Subcutaneous adipose tissue (tissue), 4 donors: ENCODE measurements around the gene MAN1A1. TPM values are rescaled to one million over a fixed set of nuclear protein-coding genes. Genes with fewer than 3 reads are reported as not detected.

Source experiments
- total RNA-seq, 4 donors: library from RNA; depleted of rRNA; stranded (reverse); fragments of >200 nt; gene quantifications; one replicate each; pipeline ENCODE4 v1.1.0, GENCODE V29; 2016
- TF ChIP-seq, protein P1 (sequence below): fragments of 450-650 bp; IDR thresholded peaks from one replicate; pipeline ENCODE4 v1.5.1; 2016; ENCODE audit warnings: low read depth, mild to moderate bottlenecking, control low read depth, antibody characterized with exemption, moderate library complexity

Gene MAN1A1
- total RNA-seq, 4 donors from 2014 or later = 268 to 470 (median 387) TPM

DNA sequence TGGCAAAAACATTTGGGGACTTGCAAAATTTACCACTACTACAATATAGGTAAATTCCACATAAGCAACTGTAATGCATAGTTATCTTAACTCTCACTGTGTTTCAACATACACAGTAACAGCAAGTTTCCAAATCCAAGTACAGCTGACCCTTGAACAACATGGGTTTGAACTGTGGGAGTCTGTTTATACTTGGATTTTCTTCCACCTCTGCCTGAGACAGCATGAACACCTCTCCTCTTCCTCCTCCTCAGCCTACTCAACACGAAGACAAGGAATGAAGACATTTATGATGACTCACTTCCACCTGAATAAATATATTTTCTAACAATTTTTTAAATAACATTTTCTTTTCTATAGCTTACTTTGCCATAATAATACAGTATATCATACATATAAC is 25.6 kb downstream of the MAN1A1 start:
- TF ChIP-seq, protein P1, sequence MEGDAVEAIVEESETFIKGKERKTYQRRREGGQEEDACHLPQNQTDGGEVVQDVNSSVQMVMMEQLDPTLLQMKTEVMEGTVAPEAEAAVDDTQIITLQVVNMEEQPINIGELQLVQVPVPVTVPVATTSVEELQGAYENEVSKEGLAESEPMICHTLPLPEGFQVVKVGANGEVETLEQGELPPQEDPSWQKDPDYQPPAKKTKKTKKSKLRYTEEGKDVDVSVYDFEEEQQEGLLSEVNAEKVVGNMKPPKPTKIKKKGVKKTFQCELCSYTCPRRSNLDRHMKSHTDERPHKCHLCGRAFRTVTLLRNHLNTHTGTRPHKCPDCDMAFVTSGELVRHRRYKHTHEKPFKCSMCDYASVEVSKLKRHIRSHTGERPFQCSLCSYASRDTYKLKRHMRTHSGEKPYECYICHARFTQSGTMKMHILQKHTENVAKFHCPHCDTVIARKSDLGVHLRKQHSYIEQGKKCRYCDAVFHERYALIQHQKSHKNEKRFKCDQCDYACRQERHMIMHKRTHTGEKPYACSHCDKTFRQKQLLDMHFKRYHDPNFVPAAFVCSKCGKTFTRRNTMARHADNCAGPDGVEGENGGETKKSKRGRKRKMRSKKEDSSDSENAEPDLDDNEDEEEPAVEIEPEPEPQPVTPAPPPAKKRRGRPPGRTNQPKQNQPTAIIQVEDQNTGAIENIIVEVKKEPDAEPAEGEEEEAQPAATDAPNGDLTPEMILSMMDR = no peak

DNA sequence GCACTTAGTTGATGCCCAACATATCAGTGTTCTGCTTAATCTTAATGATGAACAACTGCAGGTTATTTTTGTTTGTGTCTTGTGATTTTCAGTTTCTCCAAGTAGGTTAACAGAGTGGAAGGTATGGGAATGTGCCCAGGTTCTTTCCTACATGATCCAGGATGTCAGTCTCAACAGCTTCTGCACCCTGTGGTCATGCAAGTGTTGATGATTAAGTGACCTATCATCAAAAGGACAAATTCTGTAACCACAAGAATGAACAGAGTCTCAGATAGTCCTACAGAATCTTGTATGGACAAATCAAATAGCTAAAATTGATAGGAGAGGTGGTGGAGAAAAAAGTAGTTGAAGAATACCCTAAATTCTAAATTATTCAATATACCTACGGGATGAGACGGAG is 26.1 kb downstream of the MAN1A1 start:
- TF ChIP-seq, protein P1 = no peak

DNA sequence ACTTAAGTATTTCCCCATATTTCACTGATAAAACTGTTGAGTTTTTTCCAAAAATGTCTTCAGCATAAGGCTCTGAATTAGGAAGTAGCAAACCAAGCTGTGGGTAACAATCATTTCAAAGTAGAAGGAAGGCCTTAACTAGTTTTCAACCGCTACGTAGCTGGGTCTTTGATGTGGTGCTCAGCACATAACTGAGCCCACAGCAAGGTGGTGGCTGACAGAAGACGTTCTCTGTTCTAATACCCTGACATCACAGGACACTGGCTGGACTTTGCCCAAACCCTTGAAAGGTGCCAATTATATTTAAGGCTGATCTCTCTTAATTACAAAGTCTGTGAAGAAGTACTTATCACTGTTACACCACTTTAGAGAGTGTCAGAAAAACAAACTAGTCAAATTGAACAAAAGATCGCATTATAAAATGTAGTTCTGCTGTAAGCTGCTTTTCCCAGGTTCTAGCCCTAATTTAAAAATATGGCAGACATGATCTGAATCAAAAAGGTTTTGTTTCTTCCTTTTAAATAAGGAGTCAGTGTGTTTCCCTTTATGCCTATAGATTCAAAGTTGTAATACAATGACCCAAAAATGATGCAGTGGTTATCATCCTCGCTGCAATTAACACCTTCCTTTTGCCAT is 26.7 kb downstream of the MAN1A1 start:
- TF ChIP-seq, protein P1 = no peak

DNA sequence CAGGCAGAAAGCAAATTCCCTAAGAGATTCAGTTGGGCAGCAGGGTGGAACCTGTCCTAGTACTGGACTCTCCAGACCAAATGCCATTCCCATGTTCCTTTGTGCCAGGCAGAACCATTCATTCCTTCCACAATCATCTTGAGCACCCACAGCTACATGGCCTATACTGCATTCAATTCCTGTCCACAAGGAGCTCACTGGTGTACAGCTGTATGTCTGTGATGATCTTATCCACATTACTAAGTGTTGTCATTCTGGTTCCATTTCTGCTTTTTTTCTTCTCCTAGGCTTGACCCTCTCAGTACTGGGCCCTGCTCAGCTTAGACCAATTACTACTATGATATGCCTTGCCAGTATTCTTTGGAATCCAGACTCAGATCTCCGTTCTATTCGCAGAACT is 27.5 kb downstream of the MAN1A1 start:
- TF ChIP-seq, protein P1 = no peak

DNA sequence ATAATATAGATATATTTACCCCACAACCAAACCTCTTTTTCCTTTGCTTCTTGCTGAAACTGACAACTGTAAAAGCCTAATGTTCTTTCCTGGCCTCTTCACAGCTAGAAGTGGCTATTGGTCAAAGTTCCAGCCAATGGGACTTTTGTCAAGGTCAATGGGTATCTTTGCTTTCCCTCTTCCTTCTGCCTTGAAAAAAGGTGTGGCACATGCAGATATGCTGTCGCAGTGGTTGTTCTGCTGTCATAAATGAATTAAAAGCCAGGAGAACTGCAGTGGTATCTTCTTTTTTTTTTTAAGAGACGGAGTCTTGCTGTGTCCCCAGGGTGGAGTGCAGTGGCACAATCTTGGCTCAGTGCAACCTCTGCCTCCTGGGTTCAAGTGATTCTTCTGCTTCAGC is 29.9 kb downstream of the MAN1A1 start:
- TF ChIP-seq, protein P1 = no peak

DNA sequence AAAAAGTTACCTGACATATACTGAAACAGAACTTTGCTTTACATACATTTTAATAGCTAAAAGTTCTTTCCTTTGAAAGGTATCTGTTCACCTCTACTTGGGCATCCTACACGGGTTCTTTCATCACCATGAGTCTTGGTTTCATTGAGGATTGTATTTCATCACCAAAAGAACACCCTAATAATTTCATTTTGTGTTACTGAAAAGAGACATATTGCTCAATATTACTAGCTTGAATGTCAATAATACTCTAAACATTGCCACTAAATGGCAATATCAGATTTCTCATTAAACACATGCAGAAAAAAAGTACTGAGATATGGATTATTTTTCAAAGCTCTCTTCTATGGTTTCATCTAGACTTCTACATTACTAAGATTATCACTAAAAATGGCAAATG is 30.8 kb downstream of the MAN1A1 start:
- TF ChIP-seq, protein P1 = no peak

DNA sequence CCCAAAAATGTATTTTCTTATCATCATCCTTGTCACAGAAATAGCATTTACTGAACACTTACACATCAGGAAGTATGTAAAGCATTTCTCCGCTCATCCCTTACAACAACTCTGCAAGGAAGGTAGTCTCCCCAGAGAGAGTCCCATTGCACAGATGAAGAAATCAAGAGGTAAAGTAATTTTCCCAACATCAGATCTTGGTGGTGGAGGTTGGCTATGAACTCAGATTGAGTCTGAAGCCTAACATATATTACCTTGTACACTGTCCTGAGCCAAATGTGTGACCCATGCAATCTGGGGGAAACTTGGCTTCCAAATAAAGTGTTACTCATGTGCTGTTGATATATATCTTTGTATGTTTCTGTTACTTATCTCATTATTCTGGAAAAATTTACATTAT is 31.4 kb downstream of the MAN1A1 start:
- TF ChIP-seq, protein P1 = no peak
